Measurements from ENCODE around the gene CUL4B. TPM values are rescaled to one million over a fixed set of nuclear protein-coding genes. Genes with fewer than 3 reads are reported as not detected.

Gene CUL4B
- total and polyA plus RNA-seq, 10 donors: 19.6 to 60.1 (median 41.0) TPM

GRCh38 chrX:120556251-120556650 lies 4.5 kb downstream of the CUL4B start:
- no peaks in the 10 kb centered on the region for H3K9me3 ChIP-seq
- TF ChIP-seq POLR2A (IDR thresholded peaks at IDR 0.05) (no peak), POLR2AphosphoS5 (IDR thresholded peaks at IDR 0.05) (no peak), CTCF (IDR thresholded peaks at IDR 0.05 in 8 of 11, conservative IDR thresholded peaks at IDR 0.05 in 3 of 11) (no peak)
- peaks cover 0 to 56% (median 18%) of the 10 kb centered on the region in 6 donors for H3K4me1 ChIP-seq
- DNase-seq: no peak
- peaks cover 0 to 33% (median 2%) of the 10 kb centered on the region in 6 donors for H3K36me3 ChIP-seq
- no peak overlapping the region for H3K4me3 ChIP-seq
- intact Hi-C loops (cut with DNase I; ENCODE audit: low total_unique reads): no loop called here
- H3K27me3 ChIP-seq (replicated peaks in 1 of 7): no peaks in the 10 kb centered on the region
- no peak overlapping the region for H3K27ac ChIP-seq
- WGBS, 5 donors: 70 to 88% (median 85%) methylated on average over 5 of the region's 5 CpGs

- peak overlapping the region in 4 of 8 donors; percentile 32 to 55 (median 44) for H3K27ac ChIP-seq
These were observed 11.0 kb downstream of the CUL4B start for GRCh38 chrX:120549483-120550452.

GRCh38 chrX:120536061-120536460 lies 24.7 kb downstream of the CUL4B start:
- H3K9me3 ChIP-seq: no peaks in the 10 kb centered on the region
- no peaks in the 10 kb centered on the region for H3K27me3 ChIP-seq (replicated peaks in 1 of 7)
- intact Hi-C loops (cut with DNase I; ENCODE audit: low total_unique reads): no loop called here
- peaks cover 0 to 25% (median 9%) of the 10 kb centered on the region in 6 donors for H3K4me1 ChIP-seq
- H3K27ac ChIP-seq: peak overlapping the region in 6 of 8 donors; percentile 5 to 75 (median 60)
- TF ChIP-seq CTCF (IDR thresholded peaks at IDR 0.05 in 8 of 11, conservative IDR thresholded peaks at IDR 0.05 in 3 of 11): no peak
- peaks cover 0 to 100% (median 31%) of the 10 kb centered on the region in 6 donors for H3K36me3 ChIP-seq
- DNase-seq: no peak
- no peak overlapping the region for H3K4me3 ChIP-seq

More at GRCh38 chrX:120549483-120550452, 11.0 kb downstream of the CUL4B start:
- peaks cover 0 to 34% (median 0%) of the 10 kb centered on the region in 6 donors for H3K36me3 ChIP-seq
- WGBS, 5 donors: 63 to 80% (median 76%) methylated on average over 12 of the region's 12 CpGs
- intact Hi-C loops (cut with DNase I; ENCODE audit: low total_unique reads): no loop called here
- no peaks in the 10 kb centered on the region for H3K9me3 ChIP-seq
- DNase-seq: no peak
- no peaks in the 10 kb centered on the region for H3K27me3 ChIP-seq (replicated peaks in 1 of 7)
- no peak for TF ChIP-seq POLR2AphosphoS5 (IDR thresholded peaks at IDR 0.05)
- no peak for TF ChIP-seq POLR2A (IDR thresholded peaks at IDR 0.05)
- no peak for TF ChIP-seq CTCF (IDR thresholded peaks at IDR 0.05 in 8 of 11, conservative IDR thresholded peaks at IDR 0.05 in 3 of 11)
- H3K4me3 ChIP-seq: no peak overlapping the region
- peaks cover 0 to 8% (median 0%) of the 10 kb centered on the region in 6 donors for H3K4me1 ChIP-seq
